IMR-90 (cell line): ENCODE results near the gene NOVA2. TPM values are rescaled to one million over a fixed set of nuclear protein-coding genes. Genes with fewer than 3 reads are reported as not detected.

Experiments used
- ATAC-seq: fragments of 200-7000 bp; cut with Tn5 transposase; 2 replicates; pipeline ENCODE4 v1.9.1; 2020; ENCODE audit warnings: low read depth, mild to moderate bottlenecking, moderate library complexity
- BruUV-seq: library from RNA; stranded (reverse); fragments of 400-500 nt; replicated peaks from 2 replicates; lab custom pipeline; 2021; lab: Mats Ljungman, UMichigan
- CTCF ChIA-PET: fragments of 300-600 bp; formaldehyde crosslinking; extraction: SDS; loops from one replicate; lab custom pipeline; 2021; ENCODE audit warnings: antibody characterized with exemption; lab: Yijun Ruan, JAX
- POLR2A ChIA-PET: fragments of 300-600 bp; sonication (Branson Sonifier 250); formaldehyde crosslinking; loops from one replicate; lab custom pipeline; 2022; ENCODE audit warnings: antibody characterized with exemption; ENCODE audit not compliant: unreplicated experiment; lab: Charles Lee
- DNase-seq: peaks from one replicate; pipeline ENCODE4 v3.0.0; 2013
- H2AFZ ChIP-seq: replicated peaks from 2 replicates; pipeline ENCODE3; 2013; ENCODE audit warnings: low read length, mild to moderate bottlenecking; ENCODE audit not compliant: poor library complexity
- H2AK5ac ChIP-seq: 2 replicates; pipeline ENCODE4 v1.6.1; 2013; ENCODE audit warnings: low read depth, low read length, inconsistent platforms
- H2AK9ac ChIP-seq: replicated peaks from 2 replicates; pipeline ENCODE3; 2013; ENCODE audit warnings: mild to moderate bottlenecking, low read depth, low read length, moderate library complexity; ENCODE audit not compliant: poor library complexity
- H2BK120ac ChIP-seq: 2 replicates; pipeline ENCODE4 v1.6.1; 2013; ENCODE audit warnings: low read depth, low read length, inconsistent platforms
- H2BK15ac ChIP-seq: 3 replicates; pipeline ENCODE4 v1.6.1; 2013; ENCODE audit warnings: low read depth, low read length, inconsistent platforms
- H2BK20ac ChIP-seq: 2 replicates; pipeline ENCODE4 v1.6.1; 2013; ENCODE audit warnings: low read depth, mild to moderate bottlenecking, inconsistent platforms, low read length, moderate library complexity
- H2BK5ac ChIP-seq: 2 replicates; pipeline ENCODE4 v1.6.1; 2013; ENCODE audit warnings: mild to moderate bottlenecking, low read depth, low read length, inconsistent platforms; ENCODE audit not compliant: poor library complexity, severe bottlenecking
- H3K14ac ChIP-seq: replicated peaks from 2 replicates; pipeline ENCODE4 v1.6.1; 2013; ENCODE audit warnings: low read depth, low read length, inconsistent platforms
- H3K18ac ChIP-seq: 2 replicates; pipeline ENCODE4 v1.6.1; 2013; ENCODE audit warnings: low read depth, low read length, control low read depth
- H3K23ac ChIP-seq: 2 replicates; pipeline ENCODE4 v1.6.1; 2013; ENCODE audit warnings: low read depth, low read length, inconsistent platforms
- H3K27ac ChIP-seq: 2 replicates; pipeline ENCODE4 v1.5.1; 2013; ENCODE audit warnings: mild to moderate bottlenecking, control low read depth, low read length; ENCODE audit not compliant: insufficient read depth
- H3K27me3 ChIP-seq: 2 replicates; pipeline ENCODE4 v1.6.1; 2013; ENCODE audit warnings: low read length; ENCODE audit not compliant: control insufficient read depth, insufficient read depth
- H3K36me3 ChIP-seq: 2 replicates; pipeline ENCODE4 v1.6.1; 2013; ENCODE audit warnings: low read length, mixed read lengths; ENCODE audit not compliant: control insufficient read depth, insufficient read depth
- H3K4ac ChIP-seq: 2 replicates; pipeline ENCODE4 v1.6.1; 2013; ENCODE audit warnings: low read depth, low read length, inconsistent platforms
- H3K4me1 ChIP-seq: 2 replicates; pipeline ENCODE4 v1.6.1; 2013; ENCODE audit warnings: low read length, mixed read lengths; ENCODE audit not compliant: control insufficient read depth, insufficient read depth
- H3K4me2 ChIP-seq: 2 replicates; pipeline ENCODE4 v1.6.1; 2013; ENCODE audit warnings: low read depth, mild to moderate bottlenecking, control low read depth, low read length, moderate library complexity
- H3K4me3 ChIP-seq: 2 replicates; pipeline ENCODE4 v1.5.1; 2013; ENCODE audit warnings: low read depth, mild to moderate bottlenecking, control low read depth, low read length, moderate library complexity; ENCODE audit not compliant: insufficient read depth
- H3K56ac ChIP-seq: 2 replicates; pipeline ENCODE4 v1.6.1; 2013; ENCODE audit warnings: low read length, inconsistent platforms; ENCODE audit not compliant: insufficient read depth; ENCODE audit errors: extremely low read depth
- H3K79me1 ChIP-seq, 2 experiments: 2 replicates each; pipeline ENCODE4 v1.6.1; 2013; ENCODE audit warnings: low read length in 2 of 2, inconsistent platforms in 1 of 2, low read depth in 1 of 2
- H3K9ac ChIP-seq: 2 replicates; pipeline ENCODE4 v1.6.1; 2013; ENCODE audit warnings: low read depth, low read length, control low read depth
- H3K9me1 ChIP-seq: 2 replicates; pipeline ENCODE4 v1.6.1; 2013; ENCODE audit warnings: low read length, inconsistent platforms; ENCODE audit not compliant: insufficient read depth
- H3K9me3 ChIP-seq: 2 replicates; pipeline ENCODE4 v1.6.1; 2013; ENCODE audit warnings: low read length; ENCODE audit not compliant: control insufficient read depth, insufficient read depth
- H4K20me1 ChIP-seq: 2 replicates; pipeline ENCODE4 v1.6.1; 2013; ENCODE audit warnings: low read length, inconsistent platforms; ENCODE audit not compliant: insufficient read depth
- H4K5ac ChIP-seq: 2 replicates; pipeline ENCODE4 v1.6.1; 2013; ENCODE audit warnings: mild to moderate bottlenecking, low read depth, low read length, control low read depth
- H4K8ac ChIP-seq, 2 experiments: 2 replicates each; pipeline ENCODE4 v1.6.1; 2013; ENCODE audit warnings: low read depth in 2 of 2, low read length in 2 of 2, control low read depth in 1 of 2, inconsistent platforms in 1 of 2
- H4K91ac ChIP-seq: 2 replicates; pipeline ENCODE4 v1.6.1; 2013; ENCODE audit warnings: low read depth, low read length, inconsistent platforms; ENCODE audit not compliant: insufficient read depth
- BHLHE40 ChIP-seq: fragments of 150-350 bp; IDR thresholded peaks from 2 replicates; pipeline ENCODE4 v1.6.1; 2016; ENCODE audit warnings: mild to moderate bottlenecking, low read depth, low read length
- CEBPB ChIP-seq: IDR thresholded peaks from 2 replicates; pipeline ENCODE4 v1.6.1; 2012; ENCODE audit warnings: low read depth, low read length, improper control_type of control experiment
- FOS ChIP-seq: fragments of 150-350 bp; IDR thresholded peaks from 2 replicates; pipeline ENCODE4 v1.6.1; 2016; ENCODE audit warnings: low read depth, low read length
- MXI1 ChIP-seq: IDR thresholded peaks from 2 replicates; pipeline ENCODE4 v1.6.1; 2012; ENCODE audit warnings: low read depth, mild to moderate bottlenecking, low read length, moderate library complexity, borderline replicate concordance
- RFX5 ChIP-seq: IDR thresholded peaks from 2 replicates; pipeline ENCODE4 v1.8.0; 2012; ENCODE audit warnings: low read depth, mild to moderate bottlenecking, low read length, moderate library complexity
- WGBS, 2 experiments: methylation state at CpG; one replicate each; pipeline versions ENCODE4 v1.1.5 to v1.1.7; 2013; ENCODE audit warnings: missing lambda C conversion rate in 2 of 2; ENCODE audit not compliant: insufficient read length in 1 of 2; ENCODE audit errors: extremely low coverage in 2 of 2; 5-methylcytosine and 5-hydroxymethylcytosine counted together
- dilution Hi-C: fragments of 300-500 bp; cut with HindIII; formaldehyde crosslinking; loops from one replicate; pipeline ENCODE4 v1.14.3; 2018; ENCODE audit warnings: low sequenced_read_pairs; ENCODE audit not compliant: unreplicated experiment
- in situ Hi-C: fragments of 300-500 bp; cut with MboI; formaldehyde crosslinking; loops from 3 replicates; pipeline ENCODE4 v1.14.3; 2019; ENCODE audit warnings: low sequenced_read_pairs, inconsistent platforms, mixed read lengths
- intact Hi-C: fragments of 100-400 bp; cut with micrococcal nuclease; formaldehyde crosslinking; loops from 2 replicates; pipeline ENCODE4 v1.10.0; 2022
- polyA plus RNA-seq, 3 experiments: library from polyadenylated mRNA; depleted of rRNA; stranded (reverse); fragments of >200 nt; gene quantifications; 2 replicates each; pipeline ENCODE4 v1.2.3, GENCODE V29; 2012; ENCODE audit warnings: low replicate concordance in 1 of 3
- total RNA-seq: library from RNA; depleted of rRNA; stranded (reverse); fragments of >200 nt; gene quantifications from 2 replicates; pipeline ENCODE4 v1.2.3, GENCODE V29; 2012

The NOVA2 gene
- total and polyA plus RNA-seq, 2 of the 4 experiments (the other 2 are of a cell fraction): 0.03 TPM; not detected in 1

DNA sequence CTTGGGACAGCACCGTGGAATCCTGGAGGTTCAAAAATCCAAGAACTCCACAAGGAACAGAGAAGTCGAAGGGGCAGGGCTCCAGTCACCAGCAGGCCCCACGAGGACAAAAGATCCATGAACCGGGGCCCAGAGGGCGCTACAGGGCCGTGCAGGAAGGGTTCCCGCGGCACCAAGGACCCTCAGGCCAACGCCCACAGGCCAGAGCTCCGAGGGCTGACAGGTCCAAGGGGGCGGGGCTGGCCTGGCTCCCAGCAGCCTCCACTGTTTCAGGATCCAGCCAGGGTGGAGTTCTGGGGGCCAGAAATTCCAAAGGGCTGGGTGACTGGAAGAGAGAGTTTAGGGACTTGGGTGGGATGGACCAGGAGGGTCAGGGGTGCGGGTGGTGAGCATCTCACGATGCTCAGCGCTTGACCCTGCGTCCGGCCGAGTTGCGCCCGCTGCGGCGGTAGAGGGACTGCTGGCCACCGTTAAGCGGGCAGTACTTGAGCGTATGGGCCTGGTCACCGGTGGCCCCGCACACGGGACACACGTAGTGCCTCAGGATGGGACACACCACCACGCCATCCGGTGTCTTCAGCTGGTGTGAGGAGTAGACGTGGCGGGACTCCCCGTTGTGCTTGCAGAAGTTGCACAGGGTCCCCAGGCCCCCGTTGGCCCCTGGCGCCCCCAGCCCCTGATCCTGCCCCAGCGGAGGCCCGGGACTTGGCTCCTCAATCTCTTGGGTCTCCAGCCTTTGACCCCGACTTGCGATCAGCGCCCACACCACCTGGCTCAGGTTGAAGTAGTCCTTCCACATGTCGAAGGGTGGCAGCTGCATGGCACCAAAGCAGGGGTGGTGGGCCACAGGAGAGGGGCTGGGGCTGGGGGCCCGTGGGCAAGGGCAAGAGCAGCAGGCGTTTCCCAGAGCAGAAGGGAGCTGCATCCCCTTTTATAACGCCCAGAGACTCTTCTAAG lies 59.5 kb downstream of the NOVA2 start, which contains the start of gene NANOS2:
NANOS2 (minus strand) TSS at position 905 of the 957 bp plus-strand sequence; CDS start at position 820, 85 bp downstream.
- intact Hi-C loops: no loop called here
- H3K4me3 ChIP-seq: no peak within 1 kb of the TSS
- DNase-seq (no peak), ATAC-seq (no peak)
- H3K9ac ChIP-seq: no peak within 1 kb of the TSS
- no peak within 1 kb of the TSS for H3K56ac ChIP-seq
- no peak within 1 kb of the TSS for H3K18ac ChIP-seq
- 51% methylated on average over 22 of the region's 44 CpGs; no CpG with 5 or more reads in 1 of the 2 experiments for WGBS, 2 experiments
- no peak within 1 kb of the TSS for H2AK5ac ChIP-seq
- peaks cover 3% of the 10 kb centered on the region; the same call in 1 of the 2 replicates for H3K9me1 ChIP-seq
- H4K8ac ChIP-seq: no peak within 1 kb of the TSS
- H2AFZ ChIP-seq: peak within 1 kb of the TSS; percentile 8
- H4K20me1 ChIP-seq: no peaks in the 10 kb centered on the region
- no peaks in the 10 kb centered on the region for H3K36me3 ChIP-seq
- no peak within 1 kb of the TSS for H3K4me2 ChIP-seq
- POLR2A ChIA-PET: no interaction called here
- no peak within 1 kb of the TSS for H4K91ac ChIP-seq
- H2AK9ac ChIP-seq: peak within 1 kb of the TSS; percentile 55
- no peak within 1 kb of the TSS for H2BK15ac ChIP-seq
- no peak within 1 kb of the TSS for H3K14ac ChIP-seq
- H2BK20ac ChIP-seq: no peak within 1 kb of the TSS
- no peak within 1 kb of the TSS for H2BK5ac ChIP-seq
- TF ChIP-seq CEBPB: no peak
- TF ChIP-seq BHLHE40: no peak
- no peak for TF ChIP-seq RFX5
- no peak for TF ChIP-seq FOS
- no peak for TF ChIP-seq MXI1
- H4K5ac ChIP-seq: no peak within 1 kb of the TSS
- no peak within 1 kb of the TSS for H3K4ac ChIP-seq
- H2BK120ac ChIP-seq: no peak within 1 kb of the TSS
- dilution Hi-C loops: no loop called here
- H3K9me3 ChIP-seq: no peaks in the 10 kb centered on the region
- H3K4me1 ChIP-seq: no peaks in the 10 kb centered on the region
- H3K27ac ChIP-seq: no peak within 1 kb of the TSS
- in situ Hi-C loops: no loop called here
- CTCF ChIA-PET: no interaction called here
- H3K23ac ChIP-seq: no peak within 1 kb of the TSS
- peaks cover 40% of the 10 kb centered on the region for H3K27me3 ChIP-seq
- no TSS peak for BruUV-seq
- no peaks in the 10 kb centered on the region for H3K79me1 ChIP-seq
